ENCODE data around the gene GDF7.

DNA sequence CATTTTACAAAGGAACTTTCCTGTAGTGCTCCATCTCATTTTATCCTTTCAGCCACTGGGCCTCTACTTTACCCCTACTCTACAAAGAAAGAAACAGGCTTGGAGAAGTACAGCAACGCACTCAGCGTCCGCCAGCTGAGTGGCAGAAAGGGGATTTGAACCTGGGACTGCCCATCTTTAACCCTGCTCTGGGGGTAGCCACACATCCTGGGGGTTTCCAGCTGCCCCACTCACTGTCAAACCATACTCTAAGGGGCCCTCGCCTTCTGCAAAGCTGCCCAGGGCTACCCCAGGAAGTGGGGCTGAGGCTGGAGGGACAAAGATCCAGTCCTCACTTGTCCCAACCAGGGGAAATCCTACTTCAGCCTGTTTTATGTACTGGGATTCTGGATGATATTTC lies 33.9 kb upstream of the GDF7 start:
- TF ChIP-seq, protein P1, sequence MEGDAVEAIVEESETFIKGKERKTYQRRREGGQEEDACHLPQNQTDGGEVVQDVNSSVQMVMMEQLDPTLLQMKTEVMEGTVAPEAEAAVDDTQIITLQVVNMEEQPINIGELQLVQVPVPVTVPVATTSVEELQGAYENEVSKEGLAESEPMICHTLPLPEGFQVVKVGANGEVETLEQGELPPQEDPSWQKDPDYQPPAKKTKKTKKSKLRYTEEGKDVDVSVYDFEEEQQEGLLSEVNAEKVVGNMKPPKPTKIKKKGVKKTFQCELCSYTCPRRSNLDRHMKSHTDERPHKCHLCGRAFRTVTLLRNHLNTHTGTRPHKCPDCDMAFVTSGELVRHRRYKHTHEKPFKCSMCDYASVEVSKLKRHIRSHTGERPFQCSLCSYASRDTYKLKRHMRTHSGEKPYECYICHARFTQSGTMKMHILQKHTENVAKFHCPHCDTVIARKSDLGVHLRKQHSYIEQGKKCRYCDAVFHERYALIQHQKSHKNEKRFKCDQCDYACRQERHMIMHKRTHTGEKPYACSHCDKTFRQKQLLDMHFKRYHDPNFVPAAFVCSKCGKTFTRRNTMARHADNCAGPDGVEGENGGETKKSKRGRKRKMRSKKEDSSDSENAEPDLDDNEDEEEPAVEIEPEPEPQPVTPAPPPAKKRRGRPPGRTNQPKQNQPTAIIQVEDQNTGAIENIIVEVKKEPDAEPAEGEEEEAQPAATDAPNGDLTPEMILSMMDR (conservative IDR thresholded peaks at IDR 0.05 in 1 of 2, IDR thresholded peaks at IDR 0.05 in 1 of 2; ENCODE audit: extremely low read depth in 1 of 2, insufficient read depth in 1 of 2, low read depth in 1 of 2, low read length in 2 of 2): no peak
- TF ChIP-seq EZH2 (IDR thresholded peaks at IDR 0.05; ENCODE audit: borderline replicate concordance, low read length): no peak
